A673 (cell line): ENCODE measurements around the gene REN. TPM values are rescaled to one million over a fixed set of nuclear protein-coding genes. Genes with fewer than 3 reads are reported as not detected.

Source experiments
- BruUV-seq: library from RNA; stranded (reverse); fragments of 400-500 nt; replicated peaks from 2 replicates; lab custom pipeline; 2021; lab: Mats Ljungman, UMichigan
- CTCF ChIA-PET: fragments of 300-600 bp; sonication (Branson Sonifier 250); formaldehyde crosslinking; loops from one replicate; lab custom pipeline; 2022; ENCODE audit warnings: antibody characterized with exemption; lab: Charles Lee
- POLR2A ChIA-PET: fragments of 300-600 bp; sonication (Branson Sonifier 250); formaldehyde crosslinking; loops from one replicate; lab custom pipeline; 2022; ENCODE audit warnings: antibody characterized with exemption; ENCODE audit not compliant: low non-redundant PET; lab: Charles Lee
- DNase-seq: peaks from one replicate; pipeline ENCODE4 v3.0.0-alpha.2; 2015; ENCODE audit warnings: low spot score
- H3K27ac ChIP-seq: fragments of 200-600 bp; sonication (generic); 2 replicates; pipeline ENCODE4 v1.5.1; 2016; ENCODE audit warnings: mixed run types, low read depth, mild to moderate bottlenecking, mixed read lengths, antibody characterized with exemption, low read length; ENCODE audit not compliant: poor library complexity, severe bottlenecking
- H3K27me3 ChIP-seq: fragments of 200-600 bp; sonication (generic); replicated peaks from 2 replicates; pipeline ENCODE4 v1.6.1; 2017; ENCODE audit warnings: mixed run types, low read depth, mild to moderate bottlenecking, mixed read lengths, antibody characterized with exemption, low read length; ENCODE audit not compliant: insufficient read depth, poor library complexity
- H3K36me3 ChIP-seq: fragments of 200-600 bp; sonication (generic); 2 replicates; pipeline ENCODE4 v1.6.1; 2016; ENCODE audit warnings: mixed run types, mild to moderate bottlenecking, mixed read lengths, antibody characterized with exemption, low read length; ENCODE audit not compliant: insufficient read depth, poor library complexity, severe bottlenecking
- H3K4me1 ChIP-seq: fragments of 200-600 bp; sonication (generic); 2 replicates; pipeline ENCODE4 v1.6.1; 2017; ENCODE audit warnings: mixed run types, mild to moderate bottlenecking, mixed read lengths, antibody characterized with exemption, low read length; ENCODE audit not compliant: insufficient read depth, poor library complexity, severe bottlenecking
- H3K4me3 ChIP-seq: fragments of 200-600 bp; sonication (generic); 2 replicates; pipeline ENCODE4 v1.5.1; 2016; ENCODE audit warnings: low read depth, mixed run types, mild to moderate bottlenecking, mixed read lengths, low read length; ENCODE audit not compliant: poor library complexity, severe bottlenecking
- H3K9me3 ChIP-seq: fragments of 200-600 bp; sonication (generic); 2 replicates; pipeline ENCODE4 v1.6.1; 2016; ENCODE audit warnings: mixed run types, low read depth, mild to moderate bottlenecking, mixed read lengths, antibody characterized with exemption, low read length; ENCODE audit not compliant: poor library complexity, severe bottlenecking
- CTCF ChIP-seq: fragments of 300-800, 200-600 bp; sonication (generic); conservative IDR thresholded peaks from 2 replicates; pipeline ENCODE4 v1.5.1; 2017; ENCODE audit warnings: low read depth, mild to moderate bottlenecking, antibody characterized with exemption, low read length, moderate library complexity, mixed read lengths
- EZH2 ChIP-seq: fragments of 200-600 bp; sonication (generic); IDR thresholded peaks from 2 replicates; pipeline ENCODE4 v1.6.1; 2017; ENCODE audit warnings: borderline replicate concordance, low read depth, mild to moderate bottlenecking, mixed read lengths, antibody characterized with exemption, low read length; ENCODE audit not compliant: poor library complexity, severe bottlenecking
- intact Hi-C: fragments of 100-400 bp; cut with micrococcal nuclease; formaldehyde crosslinking; loops from one replicate; pipeline ENCODE4 v1.10.0; 2022; ENCODE audit not compliant: unreplicated experiment
- total RNA-seq: library from RNA; stranded (reverse); gene quantifications from 2 replicates; pipeline ENCODE4 v1.2.3, GENCODE V29; 2021

Gene REN
- total RNA-seq, 1 experiment from 2014 or later, result not detected

GRCh38 chr1:204124639-204125038 lies 41.5 kb downstream of the REN start:
- Histone ChIP-seq H3K36me3 (no peaks in the 10 kb centered on the region), H3K4me1 (peaks cover 19% of the 10 kb centered on the region), H3K4me3 (no peak overlapping the region), H3K27me3 (no peaks in the 10 kb centered on the region), H3K9me3 (no peaks in the 10 kb centered on the region), H3K27ac (no peak overlapping the region)
- no peak for DNase-seq
- intact Hi-C loops, result loop anchor here (10.0 kb wide), 1 partner anchor 400 kb away; no protein-coding TSS in a partner anchor
- TF ChIP-seq CTCF, result no peak
- TF ChIP-seq EZH2, result no peak
- no TSS peak for BruUV-seq
- POLR2A ChIA-PET, result no interaction called here
- CTCF ChIA-PET, result no interaction called here

- ChIA-PET POLR2A (no interaction called here), CTCF (no interaction called here)
- H3K9me3 ChIP-seq, result no peaks in the 10 kb centered on the region
- H3K4me3 ChIP-seq, result no peak overlapping the region
- peaks cover 8% of the 10 kb centered on the region for H3K4me1 ChIP-seq
- no peak for DNase-seq
- H3K27ac ChIP-seq, result no peak overlapping the region
- H3K27me3 ChIP-seq, result no peaks in the 10 kb centered on the region
- BruUV-seq, result no TSS peak
- no peaks in the 10 kb centered on the region for H3K36me3 ChIP-seq
- TF ChIP-seq CTCF, result peak; percentile 44
- TF ChIP-seq EZH2, result no peak
- intact Hi-C loops, result loop anchor here (10.0 kb wide), 1 partner anchor 399 kb away; no protein-coding TSS in a partner anchor
These were observed 42.8 kb downstream of the REN start for GRCh38 chr1:204123376-204123775.

GRCh38 chr1:204121840-204122555 lies 44.1 kb downstream of the REN start:
- BruUV-seq, result no TSS peak
- ChIA-PET POLR2A (no interaction called here), CTCF (no interaction called here)
- Histone ChIP-seq H3K27me3 (no peaks in the 10 kb centered on the region), H3K4me3 (no peak overlapping the region), H3K4me1 (peaks cover 2% of the 10 kb centered on the region), H3K27ac (no peak overlapping the region), H3K36me3 (no peaks in the 10 kb centered on the region), H3K9me3 (no peaks in the 10 kb centered on the region)
- TF ChIP-seq CTCF, result no peak
- no peak for TF ChIP-seq EZH2
- DNase-seq, result no peak
- intact Hi-C loops, result loop anchor here (10.0 kb wide), 1 partner anchor 397 kb away; no protein-coding TSS in a partner anchor
